GM18520 (cell line): Measurements from ENCODE around the gene TSPYL1.

Source experiments
- ATAC-seq: cut with Tn5 transposase; IDR thresholded peaks from one replicate; pipeline ENCODE4 v1.9.1; 2021; ENCODE audit not compliant: unreplicated experiment

Gene TSPYL1

GRCh38 chr6:116265041-116265829 is 14.5 kb downstream of the TSPYL1 start:
- ATAC-seq, result no peak

GRCh38 chr6:116263353-116263752 is 16.4 kb downstream of the TSPYL1 start:
- ATAC-seq, result no peak

- ATAC-seq, result no peak
Measured at GRCh38 chr6:116258520-116258919, 21.2 kb downstream of the TSPYL1 start.

GRCh38 chr6:116256694-116257093 is 23.0 kb downstream of the TSPYL1 start:
- no peak for ATAC-seq

GRCh38 chr6:116255246-116255800 is 24.4 kb downstream of the TSPYL1 start:
- ATAC-seq, result no peak

- ATAC-seq, result peak; percentile 12
Measured at GRCh38 chr6:116254297-116255056, 25.3 kb downstream of the TSPYL1 start.

- ATAC-seq, result peak; percentile 99
Measured at GRCh38 chr6:116253505-116254296, 26.0 kb downstream of the TSPYL1 start, which contains the start of gene TSPYL4. Gene TSPYL4, minus strand, starts transcription at chr6:116254075. Its CDS starts 67 bp downstream, at chr6:116254008.

GRCh38 chr6:116253188-116253504 is 26.6 kb downstream of the TSPYL1 start:
- ATAC-seq, result no peak

GRCh38 chr6:116251568-116252384 is 28.0 kb downstream of the TSPYL1 start:
- no peak for ATAC-seq

- no peak for ATAC-seq
Measured at GRCh38 chr6:116248577-116248976, 31.2 kb downstream of the TSPYL1 start.

GRCh38 chr6:116247285-116247684 is 32.4 kb downstream of the TSPYL1 start:
- no peak for ATAC-seq

- ATAC-seq, result no peak
Measured at GRCh38 chr6:116246089-116246488, 33.6 kb downstream of the TSPYL1 start.

GRCh38 chr6:116244284-116244683 is 35.4 kb downstream of the TSPYL1 start:
- ATAC-seq, result no peak

GRCh38 chr6:116239856-116240255 is 39.9 kb downstream of the TSPYL1 start:
- no peak for ATAC-seq

GRCh38 chr6:116239256-116239655 is 40.5 kb downstream of the TSPYL1 start:
- ATAC-seq, result no peak

- ATAC-seq, result no peak
Measured at GRCh38 chr6:116238083-116238482, 41.6 kb downstream of the TSPYL1 start.

- no peak for ATAC-seq
Measured at GRCh38 chr6:116234689-116235088, 45.0 kb downstream of the TSPYL1 start.

GRCh38 chr6:116229287-116229913 is 50.3 kb downstream of the TSPYL1 start:
- no peak for ATAC-seq
